ENCODE measurements around the gene DCAF11. TPM values are rescaled to one million over a fixed set of nuclear protein-coding genes. Genes with fewer than 3 reads are reported as not detected.
A peak's percentile ranks its signal among the peaks of the same experiment; 100 is the strongest.

The DCAF11 gene
- total and polyA plus RNA-seq, 2 donors (not counting 1 experiment from before 2014, with no cell fraction given): 64.5 to 96.3 TPM

DNA sequence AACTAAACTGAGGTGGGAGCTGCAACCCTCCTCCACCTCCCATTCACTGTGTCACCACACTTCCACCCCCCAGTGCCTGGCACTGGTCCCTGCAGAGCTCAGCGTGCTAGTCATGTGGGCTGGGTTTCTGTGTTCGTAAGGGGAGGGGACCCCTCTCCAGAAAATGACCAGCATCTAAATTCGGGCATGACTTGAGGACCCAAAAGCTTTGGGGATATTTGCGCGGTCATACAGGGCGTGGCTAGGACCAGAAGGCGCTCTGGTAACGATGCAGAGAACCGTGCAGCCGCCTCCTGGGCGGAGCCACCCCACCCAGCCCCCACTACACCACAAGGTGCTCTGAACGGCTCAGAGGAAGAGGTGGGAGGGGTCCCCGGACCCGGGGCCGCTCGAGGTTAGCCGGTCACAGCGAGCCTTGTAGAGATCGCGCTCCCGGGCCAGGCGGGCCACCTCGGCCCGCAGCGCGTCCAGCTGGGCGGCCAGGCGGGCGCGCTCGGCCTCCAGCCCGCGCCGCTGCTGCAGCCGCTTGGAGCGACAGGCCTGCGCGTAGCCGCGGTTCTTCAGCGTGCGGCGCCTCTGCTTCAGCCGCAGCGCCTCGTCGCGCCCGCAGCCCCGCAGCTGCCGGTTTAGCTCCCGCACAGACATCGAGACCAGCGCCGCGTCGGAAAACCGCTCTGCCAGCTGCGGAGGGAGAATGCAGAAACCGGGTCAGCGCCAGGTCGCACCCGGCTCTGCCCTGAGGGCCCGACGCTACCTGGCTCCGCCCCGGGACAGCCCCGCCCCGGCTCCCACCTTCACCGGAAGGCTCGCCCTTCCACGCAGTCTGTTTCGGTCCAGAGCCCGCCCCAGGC lies 33.5 kb upstream of the DCAF11 start:
- H3K4me3 ChIP-seq (ENCODE audit: control extremely low read depth in 1 of 5, extremely low read depth in 1 of 5, insufficient read depth in 1 of 5, low read depth in 2 of 5, low read length in 4 of 5): peak overlapping the region; percentile 48 to 78 (median 64)
- TF ChIP-seq EZH2 (IDR thresholded peaks at IDR 0.05; ENCODE audit: borderline replicate concordance, insufficient read depth, low read depth, low read length, poor library complexity, severe bottlenecking): no peak
- TF ChIP-seq, protein P1, sequence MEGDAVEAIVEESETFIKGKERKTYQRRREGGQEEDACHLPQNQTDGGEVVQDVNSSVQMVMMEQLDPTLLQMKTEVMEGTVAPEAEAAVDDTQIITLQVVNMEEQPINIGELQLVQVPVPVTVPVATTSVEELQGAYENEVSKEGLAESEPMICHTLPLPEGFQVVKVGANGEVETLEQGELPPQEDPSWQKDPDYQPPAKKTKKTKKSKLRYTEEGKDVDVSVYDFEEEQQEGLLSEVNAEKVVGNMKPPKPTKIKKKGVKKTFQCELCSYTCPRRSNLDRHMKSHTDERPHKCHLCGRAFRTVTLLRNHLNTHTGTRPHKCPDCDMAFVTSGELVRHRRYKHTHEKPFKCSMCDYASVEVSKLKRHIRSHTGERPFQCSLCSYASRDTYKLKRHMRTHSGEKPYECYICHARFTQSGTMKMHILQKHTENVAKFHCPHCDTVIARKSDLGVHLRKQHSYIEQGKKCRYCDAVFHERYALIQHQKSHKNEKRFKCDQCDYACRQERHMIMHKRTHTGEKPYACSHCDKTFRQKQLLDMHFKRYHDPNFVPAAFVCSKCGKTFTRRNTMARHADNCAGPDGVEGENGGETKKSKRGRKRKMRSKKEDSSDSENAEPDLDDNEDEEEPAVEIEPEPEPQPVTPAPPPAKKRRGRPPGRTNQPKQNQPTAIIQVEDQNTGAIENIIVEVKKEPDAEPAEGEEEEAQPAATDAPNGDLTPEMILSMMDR (IDR thresholded peaks at IDR 0.05): no peak
- peaks cover 9% of the 10 kb centered on the region for H3K79me2 ChIP-seq (ENCODE audit: control insufficient read depth, insufficient read depth, low read length)
- H3K27ac ChIP-seq (ENCODE audit: low read length in 2 of 2): peak overlapping the region; percentile 75 to 77
- peaks cover 19 to 24% of the 10 kb centered on the region in 2 donors for H3K4me1 ChIP-seq (ENCODE audit: control insufficient read depth in 2 of 2, insufficient read depth in 2 of 2, low read length in 2 of 2)
- peak overlapping the region; percentile 91 for H3K27ac Mint-ChIP-seq
- DNase-seq: peak; percentile 82
- no peaks in the 10 kb centered on the region for H3K27me3 ChIP-seq (replicated peaks in 1 of 4; ENCODE audit: control extremely low read depth in 1 of 4, control insufficient read depth in 3 of 4, insufficient read depth in 4 of 4, low read length in 3 of 4)
- ChIA-PET POLR2A (interaction anchor here (0.8 to 2.6 kb wide), 10 partner anchors 10 to 115 kb away, joined by 3 to 22 read pairs (median 6); partner anchors contain the start of genes CARMIL3, DCAF11, EMC9 and NRL), CTCF (interaction anchor here (0.6 to 8.0 kb wide), 19 partner anchors 12 to 549 kb away, joined by 3 to 96 read pairs (median 3); partner anchors contain the start of genes CIDEB, DCAF11, DHRS4 and IRF9)
- WGBS (ENCODE audit: insufficient coverage): under 1% methylated on average over 68 of the region's 74 CpGs
- no peaks in the 10 kb centered on the region for H3K9me3 Mint-ChIP-seq (ENCODE audit: insufficient read depth)
- H4K20me1 ChIP-seq (ENCODE audit: control insufficient read depth, insufficient read depth, low read length, poor library complexity, severe bottlenecking): no peaks in the 10 kb centered on the region
- H3K4me2 ChIP-seq (replicated peaks; ENCODE audit: low read depth, low read length, poor library complexity, severe bottlenecking): peak overlapping the region; percentile 92
- ATAC-seq (ENCODE audit: low read depth): peak; percentile 93
- no peaks in the 10 kb centered on the region for H3K27me3 Mint-ChIP-seq
- peaks cover 30% of the 10 kb centered on the region for H3K4me1 Mint-ChIP-seq
- H2AFZ ChIP-seq (ENCODE audit: insufficient read depth, low read depth, low read length, poor library complexity, severe bottlenecking): peak overlapping the region; percentile 77
- H3K4me3 Mint-ChIP-seq: peak overlapping the region; percentile 86
- intact Hi-C loops (cut with micrococcal nuclease): loop anchor here (1.0 to 2.0 kb wide), 5 partner anchors 13 to 66 kb away; partner anchors contain the start of genes CARMIL3, DCAF11, NRL and PCK2
- peak overlapping the region; percentile 68 for H3K9ac ChIP-seq (ENCODE audit: low read length)
- no peaks in the 10 kb centered on the region for H3K36me3 ChIP-seq (replicated peaks in 1 of 2; ENCODE audit: control extremely low read depth in 1 of 2, control insufficient read depth in 1 of 2, extremely low read depth in 1 of 2, insufficient read depth in 2 of 2, low read length in 1 of 2)
- no peaks in the 10 kb centered on the region for H3K9me3 ChIP-seq (ENCODE audit: control extremely low read depth in 1 of 3, control insufficient read depth in 2 of 3, insufficient read depth in 1 of 3, low read length in 2 of 3)
